ENCODE data around the gene RPS14.

DNA sequence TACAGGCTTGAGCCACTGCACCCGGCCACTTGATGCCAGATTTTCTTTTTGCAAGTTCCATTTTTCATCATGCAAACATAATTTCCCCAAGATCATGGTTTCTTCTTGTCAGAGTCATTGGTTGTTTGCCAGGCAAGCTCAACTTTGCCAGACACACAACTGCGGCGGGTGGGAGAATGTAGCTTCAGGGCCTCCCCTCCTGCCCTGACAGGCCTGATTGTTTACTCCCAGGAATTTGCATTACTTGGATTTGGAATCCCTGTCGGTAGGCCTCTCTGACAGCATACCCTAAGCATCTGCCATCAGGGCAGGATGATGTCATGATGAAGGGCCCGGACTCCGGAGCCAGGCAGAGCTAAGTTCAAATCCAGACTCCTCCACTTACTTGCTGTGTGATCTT is 15.1 kb downstream of the RPS14 start:
- TF ChIP-seq EZH2phosphoT487 (IDR thresholded peaks at IDR 0.05; ENCODE audit: insufficient read depth, low read depth) (no peak), EZH2 (IDR thresholded peaks at IDR 0.05; ENCODE audit: insufficient read depth, poor library complexity, severe bottlenecking) (no peak)
